ENCODE data around the gene PTPRR.

PTPRR gene

GRCh38 chr12:70644861-70645260 is 275.7 kb downstream of the PTPRR start:
- ChIA-PET POLR2A (no interaction called here), CTCF (interaction anchor here (0.9 kb wide), 1 partner anchor 1000 kb away, joined by 3 read pairs; no protein-coding TSS in a partner anchor)
- no peak overlapping the region for H3K4me3 ChIP-seq (ENCODE audit: low read depth, low read length)

GRCh38 chr12:70643939-70644338 is 276.6 kb downstream of the PTPRR start:
- no peak for DNase-seq (ENCODE audit: low read depth, low spot score)
- no peak overlapping the region for H3K4me3 ChIP-seq (ENCODE audit: low read depth, low read length)
- TF ChIP-seq CTCF (IDR thresholded peaks at IDR 0.05; ENCODE audit: insufficient read depth, low read length, missing control alignments): no peak
- ChIA-PET POLR2A (no interaction called here), CTCF (no interaction called here)

More at GRCh38 chr12:70644861-70645260, 275.7 kb downstream of the PTPRR start:
- DNase-seq (ENCODE audit: low read depth, low spot score): no peak
- no peak for TF ChIP-seq CTCF (IDR thresholded peaks at IDR 0.05; ENCODE audit: insufficient read depth, low read length, missing control alignments)

- DNase-seq (ENCODE audit: low read depth, low spot score): no peak
- POLR2A ChIA-PET: no interaction called here
- no peak for TF ChIP-seq CTCF (IDR thresholded peaks at IDR 0.05; ENCODE audit: insufficient read depth, low read length, missing control alignments)
- CTCF ChIA-PET: interaction anchor here (0.9 kb wide), 1 partner anchor 19 kb away, joined by 5 read pairs; no protein-coding TSS in a partner anchor
- no peak overlapping the region for H3K4me3 ChIP-seq (ENCODE audit: low read depth, low read length)
Measured at GRCh38 chr12:70641691-70642090, 278.8 kb downstream of the PTPRR start.

GRCh38 chr12:70640901-70641300 is 279.6 kb downstream of the PTPRR start:
- POLR2A ChIA-PET: no interaction called here
- no peak overlapping the region for H3K4me3 ChIP-seq (ENCODE audit: low read depth, low read length)
- CTCF ChIA-PET: interaction anchor here (0.9 kb wide), 1 partner anchor 18 kb away, joined by 5 read pairs; no protein-coding TSS in a partner anchor
- no peak for DNase-seq (ENCODE audit: low read depth, low spot score)
- no peak for TF ChIP-seq CTCF (IDR thresholded peaks at IDR 0.05; ENCODE audit: insufficient read depth, low read length, missing control alignments)

- POLR2A ChIA-PET: interaction anchor here (1.5 kb wide), 1 partner anchor 19 kb away, joined by 4 read pairs; no protein-coding TSS in a partner anchor
- CTCF ChIA-PET: no interaction called here
- no peak for DNase-seq (ENCODE audit: low read depth, low spot score)
- H3K4me3 ChIP-seq (ENCODE audit: low read depth, low read length): no peak overlapping the region
- no peak for TF ChIP-seq CTCF (IDR thresholded peaks at IDR 0.05; ENCODE audit: insufficient read depth, low read length, missing control alignments)
Measured at GRCh38 chr12:70639535-70639934, 281.0 kb downstream of the PTPRR start.

- DNase-seq (ENCODE audit: low read depth, low spot score): no peak
Measured at GRCh38 chr12:70638639-70639360, 281.7 kb downstream of the PTPRR start.

More at GRCh38 chr12:70638639-70639360, 281.7 kb downstream of the PTPRR start:
- no peak overlapping the region for H3K4me3 ChIP-seq (ENCODE audit: low read depth, low read length)
- POLR2A ChIA-PET: interaction anchor here (1.5 kb wide), 1 partner anchor 19 kb away, joined by 4 read pairs; no protein-coding TSS in a partner anchor
- TF ChIP-seq CTCF (IDR thresholded peaks at IDR 0.05; ENCODE audit: insufficient read depth, low read length, missing control alignments): no peak
- CTCF ChIA-PET: no interaction called here
